GM15510 (cell line): ENCODE measurements around the gene CRHR1.

Experiments
- POLR2A ChIP-seq: IDR thresholded peaks from 3 replicates; pipeline ENCODE4 v1.6.1; 2011; ENCODE audit warnings: borderline replicate concordance; ENCODE audit not compliant: insufficient read length; ENCODE audit errors: extremely low read depth

CRHR1 gene

GRCh38 chr17:45867171-45867570 is 83.1 kb downstream of the CRHR1 start:
- TF ChIP-seq POLR2A = no peak

GRCh38 chr17:45867702-45868101 is 83.6 kb downstream of the CRHR1 start:
- no peak for TF ChIP-seq POLR2A

GRCh38 chr17:45868276-45868675 is 84.2 kb downstream of the CRHR1 start:
- no peak for TF ChIP-seq POLR2A

GRCh38 chr17:45869676-45870341 is 85.7 kb downstream of the CRHR1 start:
- TF ChIP-seq POLR2A = no peak

- TF ChIP-seq POLR2A = no peak
These were observed 86.3 kb downstream of the CRHR1 start for GRCh38 chr17:45870342-45870974.

GRCh38 chr17:45871718-45872117 is 87.6 kb downstream of the CRHR1 start:
- TF ChIP-seq POLR2A = no peak

GRCh38 chr17:45873728-45874127 is 89.6 kb downstream of the CRHR1 start:
- TF ChIP-seq POLR2A = no peak

- TF ChIP-seq POLR2A = no peak
These were observed 90.0 kb downstream of the CRHR1 start for GRCh38 chr17:45874151-45874550.

GRCh38 chr17:45876539-45876938 is 92.4 kb downstream of the CRHR1 start:
- no peak for TF ChIP-seq POLR2A

- no peak for TF ChIP-seq POLR2A
These were observed 93.3 kb downstream of the CRHR1 start for GRCh38 chr17:45877467-45877866.

- no peak for TF ChIP-seq POLR2A
These were observed 98.9 kb downstream of the CRHR1 start for GRCh38 chr17:45883063-45883462.
